ENCODE results near the gene NUDT16. TPM values are rescaled to one million over a fixed set of nuclear protein-coding genes. Genes with fewer than 3 reads are reported as not detected.

Gene NUDT16
- total and polyA plus RNA-seq, 2 donors (not counting 1 experiment from before 2014, with no cell fraction given), result 6.0 to 18.8 TPM

GRCh38 chr3:131348911-131349310 is 32.7 kb upstream of the NUDT16 start:
- no peak overlapping the region for H2AFZ ChIP-seq (ENCODE audit: low read length)
- H3K27ac ChIP-seq (ENCODE audit: insufficient read depth, low read length), result no peak overlapping the region
- H3K4me3 ChIP-seq (replicated peaks in 1 of 4; ENCODE audit: control extremely low read depth in 1 of 4, insufficient read depth in 1 of 4, low read depth in 3 of 4, low read length in 4 of 4), result no peak overlapping the region
- DNase-seq (ENCODE audit: low read depth in 2 of 2), result no peak
- H3K4me1 ChIP-seq (ENCODE audit: control insufficient read depth, extremely low read depth, insufficient read depth, low read length), result no peaks in the 10 kb centered on the region
- no peaks in the 10 kb centered on the region for H3K27me3 ChIP-seq (ENCODE audit: control insufficient read depth, insufficient read depth, low read length)
- TF ChIP-seq, protein P1, sequence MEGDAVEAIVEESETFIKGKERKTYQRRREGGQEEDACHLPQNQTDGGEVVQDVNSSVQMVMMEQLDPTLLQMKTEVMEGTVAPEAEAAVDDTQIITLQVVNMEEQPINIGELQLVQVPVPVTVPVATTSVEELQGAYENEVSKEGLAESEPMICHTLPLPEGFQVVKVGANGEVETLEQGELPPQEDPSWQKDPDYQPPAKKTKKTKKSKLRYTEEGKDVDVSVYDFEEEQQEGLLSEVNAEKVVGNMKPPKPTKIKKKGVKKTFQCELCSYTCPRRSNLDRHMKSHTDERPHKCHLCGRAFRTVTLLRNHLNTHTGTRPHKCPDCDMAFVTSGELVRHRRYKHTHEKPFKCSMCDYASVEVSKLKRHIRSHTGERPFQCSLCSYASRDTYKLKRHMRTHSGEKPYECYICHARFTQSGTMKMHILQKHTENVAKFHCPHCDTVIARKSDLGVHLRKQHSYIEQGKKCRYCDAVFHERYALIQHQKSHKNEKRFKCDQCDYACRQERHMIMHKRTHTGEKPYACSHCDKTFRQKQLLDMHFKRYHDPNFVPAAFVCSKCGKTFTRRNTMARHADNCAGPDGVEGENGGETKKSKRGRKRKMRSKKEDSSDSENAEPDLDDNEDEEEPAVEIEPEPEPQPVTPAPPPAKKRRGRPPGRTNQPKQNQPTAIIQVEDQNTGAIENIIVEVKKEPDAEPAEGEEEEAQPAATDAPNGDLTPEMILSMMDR (conservative IDR thresholded peaks at IDR 0.05 in 1 of 2, IDR thresholded peaks at IDR 0.05 in 1 of 2; ENCODE audit: low read depth in 1 of 2, low read length in 2 of 2), result no peak
- TF ChIP-seq EZH2 (IDR thresholded peaks at IDR 0.05; ENCODE audit: low read length, missing control alignments), result no peak
- no peaks in the 10 kb centered on the region for H4K20me1 ChIP-seq (ENCODE audit: control insufficient read depth, extremely low read depth, insufficient read depth, low read length)
- H3K36me3 ChIP-seq (ENCODE audit: control insufficient read depth, insufficient read depth, low read length), result no peaks in the 10 kb centered on the region
- no peaks in the 10 kb centered on the region for H3K9me3 ChIP-seq (ENCODE audit: control insufficient read depth, insufficient read depth, low read depth, low read length)
- no peak overlapping the region for H3K9ac ChIP-seq (ENCODE audit: insufficient read depth, low read length)
- H3K79me2 ChIP-seq (ENCODE audit: control insufficient read depth, insufficient read depth, low read length), result no peaks in the 10 kb centered on the region
- H3K4me2 ChIP-seq (ENCODE audit: extremely low read depth, insufficient read depth, low read length), result no peak overlapping the region

GRCh38 chr3:131349454-131349853 is 32.1 kb upstream of the NUDT16 start:
- TF ChIP-seq, protein P1 (conservative IDR thresholded peaks at IDR 0.05 in 1 of 2, IDR thresholded peaks at IDR 0.05 in 1 of 2; ENCODE audit: low read depth in 1 of 2, low read length in 2 of 2), result no peak
- TF ChIP-seq EZH2 (IDR thresholded peaks at IDR 0.05; ENCODE audit: low read length, missing control alignments), result no peak
- no peak overlapping the region for H3K9ac ChIP-seq (ENCODE audit: insufficient read depth, low read length)
- no peak overlapping the region for H2AFZ ChIP-seq (ENCODE audit: low read length)
- no peaks in the 10 kb centered on the region for H3K9me3 ChIP-seq (ENCODE audit: control insufficient read depth, insufficient read depth, low read depth, low read length)
- H3K36me3 ChIP-seq (ENCODE audit: control insufficient read depth, insufficient read depth, low read length), result no peaks in the 10 kb centered on the region
- no peaks in the 10 kb centered on the region for H4K20me1 ChIP-seq (ENCODE audit: control insufficient read depth, extremely low read depth, insufficient read depth, low read length)
- no peaks in the 10 kb centered on the region for H3K27me3 ChIP-seq (ENCODE audit: control insufficient read depth, insufficient read depth, low read length)
- H3K4me2 ChIP-seq (ENCODE audit: extremely low read depth, insufficient read depth, low read length), result no peak overlapping the region
- no peak for DNase-seq (ENCODE audit: low read depth in 2 of 2)
- no peaks in the 10 kb centered on the region for H3K4me1 ChIP-seq (ENCODE audit: control insufficient read depth, extremely low read depth, insufficient read depth, low read length)
- no peaks in the 10 kb centered on the region for H3K79me2 ChIP-seq (ENCODE audit: control insufficient read depth, insufficient read depth, low read length)
- H3K27ac ChIP-seq (ENCODE audit: insufficient read depth, low read length), result no peak overlapping the region
- no peak overlapping the region for H3K4me3 ChIP-seq (replicated peaks in 1 of 4; ENCODE audit: control extremely low read depth in 1 of 4, insufficient read depth in 1 of 4, low read depth in 3 of 4, low read length in 4 of 4)

DNA sequence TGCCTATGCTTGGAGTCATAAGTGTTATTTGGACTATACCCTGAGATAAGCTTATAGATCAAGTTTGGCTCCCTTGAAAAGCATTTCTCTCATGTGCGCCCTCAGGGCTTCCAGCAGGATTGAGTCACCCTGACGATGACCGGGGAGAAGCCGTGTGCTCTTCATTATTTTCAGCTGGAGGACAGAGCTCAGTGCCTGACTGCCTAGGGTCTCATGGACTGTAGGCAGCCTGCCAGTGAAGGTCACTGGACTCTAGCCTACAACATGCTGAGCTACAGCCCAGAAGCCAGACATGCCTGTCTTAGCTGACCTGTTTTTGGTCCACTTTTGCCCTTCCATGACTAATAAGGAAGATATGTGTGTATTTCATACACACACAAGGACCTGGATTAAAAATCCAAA is 31.6 kb upstream of the NUDT16 start:
- H2AFZ ChIP-seq (ENCODE audit: low read length), result no peak overlapping the region
- peak; percentile 38 to 81 for DNase-seq (ENCODE audit: low read depth in 2 of 2)
- H3K27me3 ChIP-seq (ENCODE audit: control insufficient read depth, insufficient read depth, low read length), result no peaks in the 10 kb centered on the region
- H3K9me3 ChIP-seq (ENCODE audit: control insufficient read depth, insufficient read depth, low read depth, low read length), result no peaks in the 10 kb centered on the region
- H3K79me2 ChIP-seq (ENCODE audit: control insufficient read depth, insufficient read depth, low read length), result no peaks in the 10 kb centered on the region
- H3K36me3 ChIP-seq (ENCODE audit: control insufficient read depth, insufficient read depth, low read length), result no peaks in the 10 kb centered on the region
- no peak overlapping the region for H3K4me2 ChIP-seq (ENCODE audit: extremely low read depth, insufficient read depth, low read length)
- no peak for TF ChIP-seq EZH2 (IDR thresholded peaks at IDR 0.05; ENCODE audit: low read length, missing control alignments)
- TF ChIP-seq, protein P1 (conservative IDR thresholded peaks at IDR 0.05 in 1 of 2, IDR thresholded peaks at IDR 0.05 in 1 of 2; ENCODE audit: low read depth in 1 of 2, low read length in 2 of 2), result no peak
- no peak overlapping the region for H3K27ac ChIP-seq (ENCODE audit: insufficient read depth, low read length)
- H3K4me3 ChIP-seq (replicated peaks in 1 of 4; ENCODE audit: control extremely low read depth in 1 of 4, insufficient read depth in 1 of 4, low read depth in 3 of 4, low read length in 4 of 4), result no peak overlapping the region
- no peaks in the 10 kb centered on the region for H4K20me1 ChIP-seq (ENCODE audit: control insufficient read depth, extremely low read depth, insufficient read depth, low read length)
- no peak overlapping the region for H3K9ac ChIP-seq (ENCODE audit: insufficient read depth, low read length)
- H3K4me1 ChIP-seq (ENCODE audit: control insufficient read depth, extremely low read depth, insufficient read depth, low read length), result no peaks in the 10 kb centered on the region

All from fibroblast of lung (primary cell).